Lung (tissue), 12 donors: ENCODE measurements around the gene DIP2C. TPM values are rescaled to one million over a fixed set of nuclear protein-coding genes. Genes with fewer than 3 reads are reported as not detected.

ENCODE experiments used
- ATAC-seq: fragments of 200-7000 bp; cut with Tn5 transposase; one replicate; pipeline ENCODE4 v1.9.1; 2020; ENCODE audit warnings: moderate number of reproducible peaks; ENCODE audit not compliant: insufficient read depth, low FRiP score
- DNase-seq, 3 donors: peaks; one replicate each; pipeline ENCODE4 v3.0.0-alpha.2; 2013 to 2017
- H3K27ac ChIP-seq, 2 donors: one replicate each; pipeline ENCODE4 v1.5.1; 2013; ENCODE audit warnings: mild to moderate bottlenecking in 2 of 2, moderate library complexity in 2 of 2, control low read depth in 1 of 2, inconsistent platforms in 1 of 2, low read depth in 1 of 2, low read length in 1 of 2
- H3K27me3 ChIP-seq, 3 donors: one replicate each; pipeline ENCODE4 v1.5.1; 2013; ENCODE audit warnings: low read length in 2 of 3; ENCODE audit not compliant: control insufficient read depth in 3 of 3, insufficient read depth in 3 of 3
- H3K36me3 ChIP-seq, 4 donors: one replicate each; pipeline ENCODE4 v1.5.1; 2013; ENCODE audit warnings: low read length in 4 of 4, mild to moderate bottlenecking in 1 of 4, moderate library complexity in 1 of 4; ENCODE audit not compliant: control insufficient read depth in 4 of 4, insufficient read depth in 4 of 4
- H3K4me1 ChIP-seq, 5 donors: one replicate each; pipeline ENCODE4 v1.5.1; 2013; ENCODE audit warnings: low read length in 5 of 5, mild to moderate bottlenecking in 2 of 5, moderate library complexity in 1 of 5; ENCODE audit not compliant: control insufficient read depth in 5 of 5, insufficient read depth in 5 of 5
- H3K4me3 ChIP-seq: one replicate; pipeline ENCODE4 v1.5.1; 2013; ENCODE audit warnings: mild to moderate bottlenecking, control low read depth, moderate library complexity
- H3K9ac ChIP-seq, 2 donors: one replicate each; pipeline ENCODE4 v1.5.1; 2013; ENCODE audit warnings: low read length in 2 of 2, control low read depth in 1 of 2; ENCODE audit not compliant: insufficient read depth in 1 of 2
- H3K9me3 ChIP-seq, 4 donors: one replicate each; pipeline ENCODE4 v1.5.1; 2013; ENCODE audit warnings: low read length in 3 of 4, mild to moderate bottlenecking in 1 of 4, moderate library complexity in 1 of 4; ENCODE audit not compliant: control insufficient read depth in 4 of 4, insufficient read depth in 3 of 4
- CTCF ChIP-seq: IDR thresholded peaks from 2 replicates; pipeline ENCODE4 v1.5.1; 2012; ENCODE audit warnings: mild to moderate bottlenecking; ENCODE audit errors: control extremely low read depth, extremely low read depth
- WGBS, 2 donors: extraction: QIAGEN DNeasy Blood & Tissue Kit; methylation state at CpG; one replicate each; pipeline ENCODE4 v1.1.7; 2013; 5-methylcytosine and 5-hydroxymethylcytosine counted together
- polyA plus RNA-seq, 2 donors: library from polyadenylated mRNA; stranded (reverse); fragments of 200-250 nt; gene quantifications; one replicate each; pipeline ENCODE4 v1.2.1, GENCODE V29; 2013
- total RNA-seq, 2 donors: library from RNA; depleted of rRNA in 1 of 2; stranded (reverse); fragments of >200 nt in 1 of 2; gene quantifications; one replicate each; pipeline ENCODE4 v1.2.1, GENCODE V29; 2014 to 2021
- donor health status: control.
- donor health status: control.
- donor health status: Bipolar disorder and iron deficiency.
- donor health status: healthy.
- donor health status: DM: yes; HTN: yes; CAD: no.

Gene DIP2C
- total and polyA plus RNA-seq, 4 donors: 3.6 to 20.0 (median 9.5) TPM

- Histone ChIP-seq H3K27ac (no peak overlapping the region), H3K9ac (no peak overlapping the region), H3K4me3 (no peak overlapping the region), H3K9me3 (no peaks in the 10 kb centered on the region), H3K27me3 (no peaks in the 10 kb centered on the region), H3K4me1 (peaks cover 0 to 9% (median 0%) of the 10 kb centered on the region in 5 donors), H3K36me3 (no peaks in the 10 kb centered on the region)
- DNase-seq: no peak
- no peak for ATAC-seq
- 91 to 95% methylated on average over 4 of the region's 4 CpGs for WGBS, 2 donors
- TF ChIP-seq CTCF: no peak
Observed at GRCh38 chr10:675532-675931, 13.9 kb downstream of the DIP2C start.

GRCh38 chr10:673492-673891 is 16.0 kb downstream of the DIP2C start:
- DNase-seq (no peak), ATAC-seq (no peak)
- TF ChIP-seq CTCF: no peak
- no peak overlapping the region for H3K9ac ChIP-seq
- H3K27ac ChIP-seq: no peak overlapping the region
- 79 to 86% methylated on average over 9 of the region's 9 CpGs for WGBS, 2 donors
- H3K4me3 ChIP-seq: no peak overlapping the region
- H3K27me3 ChIP-seq: no peaks in the 10 kb centered on the region
- no peaks in the 10 kb centered on the region for H3K36me3 ChIP-seq
- H3K4me1 ChIP-seq: peaks cover 0 to 9% (median 4%) of the 10 kb centered on the region in 5 donors
- peaks cover 0 to 3% (median under 1%) of the 10 kb centered on the region in 4 donors for H3K9me3 ChIP-seq

- Histone ChIP-seq H3K36me3 (no peaks in the 10 kb centered on the region), H3K27ac (no peak overlapping the region), H3K9ac (no peak overlapping the region), H3K27me3 (no peaks in the 10 kb centered on the region), H3K4me1 (peaks cover 0 to 12% (median 4%) of the 10 kb centered on the region in 5 donors), H3K9me3 (peaks cover 0 to 3% (median 1%) of the 10 kb centered on the region in 4 donors), H3K4me3 (no peak overlapping the region)
- ATAC-seq (no peak), DNase-seq (no peak)
- TF ChIP-seq CTCF: no peak
- 86 to 89% methylated on average over 5 of the region's 5 CpGs for WGBS, 2 donors
Observed at GRCh38 chr10:672992-673391, 16.5 kb downstream of the DIP2C start.

DNA sequence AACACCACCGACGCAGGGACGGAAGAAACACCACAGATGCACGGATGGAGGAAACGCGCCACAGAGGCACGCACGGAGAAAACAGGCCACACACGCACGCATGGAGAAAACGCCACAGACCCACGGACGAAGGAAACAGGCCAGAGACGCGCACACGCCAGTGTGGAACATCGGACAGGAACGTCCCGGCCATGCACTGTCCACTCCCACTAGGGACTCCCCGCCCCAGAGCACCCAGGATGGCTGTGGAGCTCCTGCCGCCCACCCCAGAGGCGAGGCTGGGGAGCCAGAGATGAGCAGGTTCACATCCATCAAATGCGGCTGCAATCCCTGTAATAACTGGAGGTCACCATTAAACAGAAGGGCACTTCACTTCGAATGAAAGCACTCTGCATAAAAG is 17.3 kb downstream of the DIP2C start:
- 96 to 97% methylated on average over 24 of the region's 24 CpGs for WGBS, 2 donors
- peaks cover 0 to 4% (median 1%) of the 10 kb centered on the region in 4 donors for H3K9me3 ChIP-seq
- no peak for TF ChIP-seq CTCF
- no peak overlapping the region for H3K9ac ChIP-seq
- no peaks in the 10 kb centered on the region for H3K27me3 ChIP-seq
- H3K4me1 ChIP-seq: peaks cover 0 to 20% (median 4%) of the 10 kb centered on the region in 5 donors
- DNase-seq (no peak), ATAC-seq (no peak)
- no peak overlapping the region for H3K27ac ChIP-seq
- H3K36me3 ChIP-seq: peaks cover 0 to 2% (median 0%) of the 10 kb centered on the region in 4 donors
- no peak overlapping the region for H3K4me3 ChIP-seq
